Neural progenitor cell (in vitro differentiated cells): ENCODE data around the gene RAMP1. TPM values are rescaled to one million over a fixed set of nuclear protein-coding genes. Genes with fewer than 3 reads are reported as not detected.
"Not testable (repeated sequence)": the region's sequence is repeated elsewhere in the genome, so short reads cannot be mapped to it uniquely, and the experiment has no call there.

ENCODE experiments used
- DNase-seq: peaks from one replicate; pipeline ENCODE4 v3.0.0-alpha.2; 2016; ENCODE audit warnings: low spot score
- H2AFZ ChIP-seq: fragments of 200-600 bp; sonication (generic); replicated peaks from 2 replicates; pipeline ENCODE4 v1.6.1; 2016; ENCODE audit warnings: antibody characterized with exemption
- H3F3A ChIP-seq: fragments of 200-600 bp; sonication (generic); 2 replicates; pipeline ENCODE4 v1.6.1; 2016; ENCODE audit warnings: antibody characterized with exemption, low read depth
- H3K27ac ChIP-seq: fragments of 200-600 bp; sonication (generic); 2 replicates; pipeline ENCODE4 v1.5.1; 2016; ENCODE audit warnings: mild to moderate bottlenecking
- H3K27me3 ChIP-seq: fragments of 200-600 bp; sonication (generic); 2 replicates; pipeline ENCODE4 v1.6.1; 2016; ENCODE audit warnings: mild to moderate bottlenecking, moderate library complexity
- H3K36me3 ChIP-seq: fragments of 200-600 bp; sonication (generic); 2 replicates; pipeline ENCODE4 v1.5.1; 2016
- H3K4me1 ChIP-seq: fragments of 200-600 bp; sonication (generic); 2 replicates; pipeline ENCODE4 v1.6.1; 2016; ENCODE audit warnings: mixed run types
- H3K4me2 ChIP-seq: fragments of 200-600 bp; sonication (generic); 2 replicates; pipeline ENCODE4 v1.6.1; 2016
- H3K4me3 ChIP-seq: fragments of 200-600 bp; sonication (generic); 2 replicates; pipeline ENCODE4 v1.5.1; 2016
- H3K79me2 ChIP-seq: fragments of 200-600 bp; sonication (generic); 2 replicates; pipeline ENCODE4 v1.6.1; 2016; ENCODE audit warnings: low read depth
- H3K9ac ChIP-seq: fragments of 200-600 bp; sonication (generic); 2 replicates; pipeline ENCODE4 v1.6.1; 2016
- H3K9me3 ChIP-seq: fragments of 200-600 bp; sonication (generic); 2 replicates; pipeline ENCODE4 v1.5.1; 2016; ENCODE audit warnings: low read depth
- H4K20me1 ChIP-seq: fragments of 200-600 bp; sonication (generic); 2 replicates; pipeline ENCODE4 v1.6.1; 2016; ENCODE audit warnings: low read depth
- H3K27ac Mint-ChIP-seq: 3 replicates; pipeline ENCODE4 v1.8.0; 2021; ENCODE audit warnings: mixed read lengths
- H3K27me3 Mint-ChIP-seq: 2 replicates; pipeline ENCODE4 v1.8.0; 2022; ENCODE audit warnings: low read depth, mild to moderate bottlenecking, inconsistent platforms, moderate library complexity, mixed read lengths; ENCODE audit not compliant: insufficient read depth
- H3K36me3 Mint-ChIP-seq: 3 replicates; pipeline ENCODE4 v1.8.0; 2021; ENCODE audit warnings: mixed read lengths
- H3K4me1 Mint-ChIP-seq: 3 replicates; pipeline ENCODE4 v1.8.0; 2021; ENCODE audit warnings: mixed read lengths
- H3K4me3 Mint-ChIP-seq: 3 replicates; pipeline ENCODE4 v1.8.0; 2021; ENCODE audit warnings: mild to moderate bottlenecking, moderate library complexity, mixed read lengths
- H3K9me3 Mint-ChIP-seq: 3 replicates; pipeline ENCODE4 v1.8.0; 2020; ENCODE audit warnings: mixed read lengths
- EZH2 ChIP-seq: fragments of 200-600 bp; sonication (generic); IDR thresholded peaks from 2 replicates; pipeline ENCODE4 v1.6.1; 2017; ENCODE audit warnings: antibody characterized with exemption, mild to moderate bottlenecking, moderate library complexity
- EZH2phosphoT487 ChIP-seq: fragments of 200-600 bp; sonication (generic); IDR thresholded peaks from 2 replicates; pipeline ENCODE4 v1.6.1; 2017; ENCODE audit warnings: antibody characterized with exemption
- total RNA-seq: library from RNA; depleted of rRNA; stranded (reverse); fragments of >200 nt; gene quantifications from 2 replicates; pipeline ENCODE4 v1.2.3, GENCODE V29; 2015; ENCODE audit warnings: low replicate concordance
- TF ChIP-seq, protein P1 (sequence below): fragments of 200-600 bp; sonication (generic); IDR thresholded peaks from 2 replicates; pipeline ENCODE4 v1.5.1; 2017; ENCODE audit warnings: antibody characterized with exemption, mild to moderate bottlenecking

RAMP1 gene
- total RNA-seq, 1 donor from 2014 or later = not detected

DNA sequence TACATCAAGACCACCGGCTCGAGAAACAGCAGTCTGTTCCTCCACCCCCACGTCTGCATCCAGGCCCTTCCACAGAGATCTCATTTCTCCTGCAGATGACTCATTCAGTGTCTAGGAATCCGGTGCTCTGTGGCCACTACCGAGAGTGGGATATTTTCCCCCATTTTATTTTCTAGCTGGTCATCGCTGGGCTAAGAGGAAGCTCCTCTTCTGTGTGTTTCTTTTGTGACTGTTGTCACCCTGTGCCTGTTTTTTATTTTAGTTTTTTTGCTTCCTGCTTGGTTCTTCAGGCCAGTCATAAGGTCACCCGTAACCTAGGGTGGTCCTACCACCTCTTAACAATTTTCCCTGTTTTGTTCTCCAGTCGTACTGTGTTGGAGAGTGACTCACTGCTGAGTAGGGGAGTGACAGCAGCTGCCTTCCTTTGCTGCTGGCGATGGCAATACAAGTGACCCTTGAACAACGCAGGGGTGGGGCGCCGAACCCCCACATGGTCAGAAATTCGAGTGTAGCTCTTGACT is 6.7 kb downstream of the RAMP1 start:
- no peaks in the 10 kb centered on the region for H3K79me2 ChIP-seq
- no peak overlapping the region for H3K27ac ChIP-seq
- H3K27ac Mint-ChIP-seq = peak overlapping the region; percentile 48
- H3K4me3 ChIP-seq = no peak overlapping the region
- no peak overlapping the region for H3K9ac ChIP-seq
- H3K4me1 ChIP-seq = no peaks in the 10 kb centered on the region
- peak overlapping the region; percentile 19 for H3K4me3 Mint-ChIP-seq
- TF ChIP-seq EZH2phosphoT487 (no peak), EZH2 (no peak)
- TF ChIP-seq, protein P1, sequence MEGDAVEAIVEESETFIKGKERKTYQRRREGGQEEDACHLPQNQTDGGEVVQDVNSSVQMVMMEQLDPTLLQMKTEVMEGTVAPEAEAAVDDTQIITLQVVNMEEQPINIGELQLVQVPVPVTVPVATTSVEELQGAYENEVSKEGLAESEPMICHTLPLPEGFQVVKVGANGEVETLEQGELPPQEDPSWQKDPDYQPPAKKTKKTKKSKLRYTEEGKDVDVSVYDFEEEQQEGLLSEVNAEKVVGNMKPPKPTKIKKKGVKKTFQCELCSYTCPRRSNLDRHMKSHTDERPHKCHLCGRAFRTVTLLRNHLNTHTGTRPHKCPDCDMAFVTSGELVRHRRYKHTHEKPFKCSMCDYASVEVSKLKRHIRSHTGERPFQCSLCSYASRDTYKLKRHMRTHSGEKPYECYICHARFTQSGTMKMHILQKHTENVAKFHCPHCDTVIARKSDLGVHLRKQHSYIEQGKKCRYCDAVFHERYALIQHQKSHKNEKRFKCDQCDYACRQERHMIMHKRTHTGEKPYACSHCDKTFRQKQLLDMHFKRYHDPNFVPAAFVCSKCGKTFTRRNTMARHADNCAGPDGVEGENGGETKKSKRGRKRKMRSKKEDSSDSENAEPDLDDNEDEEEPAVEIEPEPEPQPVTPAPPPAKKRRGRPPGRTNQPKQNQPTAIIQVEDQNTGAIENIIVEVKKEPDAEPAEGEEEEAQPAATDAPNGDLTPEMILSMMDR = no peak
- H3K4me1 Mint-ChIP-seq = peaks cover 34% of the 10 kb centered on the region
- H3K36me3 Mint-ChIP-seq = no peaks in the 10 kb centered on the region
- H3K9me3 ChIP-seq = no peaks in the 10 kb centered on the region
- no peaks in the 10 kb centered on the region for H4K20me1 ChIP-seq
- peaks cover 2% of the 10 kb centered on the region for H3K9me3 Mint-ChIP-seq
- H3K27me3 Mint-ChIP-seq = peaks cover 13% of the 10 kb centered on the region
- peaks cover 14% of the 10 kb centered on the region for H3K27me3 ChIP-seq
- DNase-seq = no peak
- no peaks in the 10 kb centered on the region for H3K36me3 ChIP-seq
- H3K4me2 ChIP-seq = no peak overlapping the region
- H2AFZ ChIP-seq = no peak overlapping the region
- no peaks in the 10 kb centered on the region for H3F3A ChIP-seq

DNA sequence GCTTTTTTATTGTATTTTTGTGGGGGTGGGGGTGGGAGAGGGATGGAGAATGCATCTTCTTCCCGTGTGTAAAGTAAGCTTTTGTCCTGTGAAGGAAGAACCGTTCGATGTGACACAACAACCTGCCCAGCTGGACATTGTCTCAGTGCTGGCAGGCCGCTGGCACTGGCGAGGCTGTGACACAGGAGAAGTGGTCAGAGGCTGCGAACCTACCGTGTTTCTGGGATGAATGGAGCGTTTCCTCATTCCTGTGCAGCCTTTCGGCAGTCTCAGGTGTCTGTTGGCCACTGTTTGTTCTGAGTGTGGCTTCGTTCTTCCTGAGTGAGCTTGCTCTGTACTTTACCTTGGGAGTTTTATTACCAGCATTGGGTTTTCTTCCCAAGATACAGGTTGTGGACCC is 8.0 kb downstream of the RAMP1 start:
- H3K27me3 ChIP-seq = peaks cover 1% of the 10 kb centered on the region
- no peak overlapping the region for H3K4me3 ChIP-seq
- Mint-ChIP-seq H3K4me3 (no peak overlapping the region), H3K4me1 (peaks cover 34% of the 10 kb centered on the region), H3K9me3 (peaks cover 2% of the 10 kb centered on the region), H3K27ac (no peak overlapping the region), H3K27me3 (peaks cover 6% of the 10 kb centered on the region), H3K36me3 (no peaks in the 10 kb centered on the region)
- no peaks in the 10 kb centered on the region for H3K36me3 ChIP-seq
- no peaks in the 10 kb centered on the region for H3F3A ChIP-seq
- no peak overlapping the region for H3K4me2 ChIP-seq
- no peak overlapping the region for H3K9ac ChIP-seq
- H3K79me2 ChIP-seq = no peaks in the 10 kb centered on the region
- DNase-seq = no peak
- TF ChIP-seq, protein P1 = no peak
- no peak for TF ChIP-seq EZH2phosphoT487
- TF ChIP-seq EZH2 = no peak
- H4K20me1 ChIP-seq = no peaks in the 10 kb centered on the region
- H3K9me3 ChIP-seq = no peaks in the 10 kb centered on the region
- H3K27ac ChIP-seq = no peak overlapping the region
- H2AFZ ChIP-seq = no peak overlapping the region
- no peaks in the 10 kb centered on the region for H3K4me1 ChIP-seq

DNA sequence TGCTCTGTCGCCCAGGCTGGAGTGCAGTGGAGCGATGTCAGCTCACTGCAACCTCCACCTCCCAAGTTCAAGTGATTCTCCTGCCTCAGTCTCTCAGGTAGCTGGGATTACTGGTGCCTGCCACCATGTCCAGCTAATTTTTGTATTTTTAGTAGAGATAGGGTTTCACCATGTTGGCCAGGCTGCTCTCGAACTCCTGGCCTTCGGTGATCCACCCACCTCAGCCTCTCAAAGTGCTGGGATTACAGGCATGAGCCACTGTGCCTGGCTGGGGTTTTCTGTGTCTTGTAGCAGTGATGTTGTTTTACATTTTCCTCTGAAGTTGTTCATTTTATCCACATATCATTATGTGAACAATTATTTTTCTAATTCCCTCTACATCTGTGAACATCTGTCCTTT is 8.7 kb downstream of the RAMP1 start:
- H3K27ac Mint-ChIP-seq, H3F3A ChIP-seq, H4K20me1 ChIP-seq, H3K4me2 ChIP-seq, H3K36me3 Mint-ChIP-seq, H3K36me3 ChIP-seq, H3K79me2 ChIP-seq, H3K4me1 ChIP-seq, H3K9ac ChIP-seq, H3K9me3 Mint-ChIP-seq, H2AFZ ChIP-seq, H3K4me3 ChIP-seq, H3K27ac ChIP-seq, H3K9me3 ChIP-seq, H3K27me3 ChIP-seq, DNase-seq, H3K27me3 Mint-ChIP-seq, H3K4me3 Mint-ChIP-seq: not testable (repeated sequence)
- H3K4me1 Mint-ChIP-seq = peaks cover 34% of the 10 kb centered on the region

DNA sequence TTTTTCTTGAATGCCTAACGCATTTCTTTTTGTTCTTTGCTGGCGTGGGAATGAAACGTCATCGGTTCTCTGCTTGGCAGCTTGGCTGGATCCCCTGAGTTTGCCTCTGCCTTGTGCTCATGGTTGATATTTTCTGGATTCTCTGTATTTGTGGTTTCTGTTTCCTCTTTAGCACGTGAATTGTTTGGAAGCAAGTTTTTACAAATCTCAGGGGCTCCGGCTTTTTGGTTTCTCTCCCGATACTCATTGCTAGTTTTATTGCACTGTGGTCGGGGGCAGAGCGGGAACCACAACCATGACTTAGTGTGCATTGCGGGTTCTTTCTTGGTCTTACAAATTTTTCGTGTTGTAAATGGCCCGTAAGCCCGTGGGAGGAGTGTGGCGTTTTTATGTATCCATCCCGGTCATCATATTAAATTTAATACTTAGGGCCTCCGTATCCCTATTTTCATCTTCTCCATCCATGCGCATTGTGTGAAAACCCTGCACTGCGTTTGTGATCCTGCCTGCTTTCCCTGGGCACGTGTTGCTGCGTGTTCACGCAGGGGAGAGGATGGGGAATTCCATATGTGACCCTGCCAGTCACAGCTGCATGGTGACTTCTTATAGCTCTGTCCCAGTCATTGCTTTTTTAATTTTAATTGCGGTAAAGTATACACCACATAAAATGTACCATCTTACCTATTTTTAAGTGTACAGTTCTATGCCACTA is 9.4 kb downstream of the RAMP1 start:
- Mint-ChIP-seq H3K27ac (no peak overlapping the region), H3K9me3 (peaks cover 2% of the 10 kb centered on the region), H3K4me3 (no peak overlapping the region), H3K36me3 (no peaks in the 10 kb centered on the region), H3K27me3 (peaks cover 4% of the 10 kb centered on the region), H3K4me1 (peaks cover 39% of the 10 kb centered on the region)
- no peak overlapping the region for H3K4me3 ChIP-seq
- peaks cover 6% of the 10 kb centered on the region for H3K4me1 ChIP-seq
- no peak overlapping the region for H3K27ac ChIP-seq
- TF ChIP-seq EZH2phosphoT487 (no peak), EZH2 (no peak)
- TF ChIP-seq, protein P1 = no peak
- no peaks in the 10 kb centered on the region for H3K9me3 ChIP-seq
- DNase-seq = no peak
- no peak overlapping the region for H3K4me2 ChIP-seq
- H3F3A ChIP-seq = no peaks in the 10 kb centered on the region
- H4K20me1 ChIP-seq = no peaks in the 10 kb centered on the region
- H2AFZ ChIP-seq = no peak overlapping the region
- no peak overlapping the region for H3K9ac ChIP-seq
- no peaks in the 10 kb centered on the region for H3K27me3 ChIP-seq
- H3K36me3 ChIP-seq = no peaks in the 10 kb centered on the region
- H3K79me2 ChIP-seq = no peaks in the 10 kb centered on the region
